HG03066 (cell line): ENCODE data around the gene MMAB.
A peak's percentile ranks its signal among the peaks of the same experiment; 100 is the strongest.

Source experiments
- ATAC-seq: cut with Tn5 transposase; IDR thresholded peaks from one replicate; pipeline ENCODE4 v1.9.1; 2021; ENCODE audit warnings: low read depth; ENCODE audit not compliant: unreplicated experiment

The MMAB gene

DNA sequence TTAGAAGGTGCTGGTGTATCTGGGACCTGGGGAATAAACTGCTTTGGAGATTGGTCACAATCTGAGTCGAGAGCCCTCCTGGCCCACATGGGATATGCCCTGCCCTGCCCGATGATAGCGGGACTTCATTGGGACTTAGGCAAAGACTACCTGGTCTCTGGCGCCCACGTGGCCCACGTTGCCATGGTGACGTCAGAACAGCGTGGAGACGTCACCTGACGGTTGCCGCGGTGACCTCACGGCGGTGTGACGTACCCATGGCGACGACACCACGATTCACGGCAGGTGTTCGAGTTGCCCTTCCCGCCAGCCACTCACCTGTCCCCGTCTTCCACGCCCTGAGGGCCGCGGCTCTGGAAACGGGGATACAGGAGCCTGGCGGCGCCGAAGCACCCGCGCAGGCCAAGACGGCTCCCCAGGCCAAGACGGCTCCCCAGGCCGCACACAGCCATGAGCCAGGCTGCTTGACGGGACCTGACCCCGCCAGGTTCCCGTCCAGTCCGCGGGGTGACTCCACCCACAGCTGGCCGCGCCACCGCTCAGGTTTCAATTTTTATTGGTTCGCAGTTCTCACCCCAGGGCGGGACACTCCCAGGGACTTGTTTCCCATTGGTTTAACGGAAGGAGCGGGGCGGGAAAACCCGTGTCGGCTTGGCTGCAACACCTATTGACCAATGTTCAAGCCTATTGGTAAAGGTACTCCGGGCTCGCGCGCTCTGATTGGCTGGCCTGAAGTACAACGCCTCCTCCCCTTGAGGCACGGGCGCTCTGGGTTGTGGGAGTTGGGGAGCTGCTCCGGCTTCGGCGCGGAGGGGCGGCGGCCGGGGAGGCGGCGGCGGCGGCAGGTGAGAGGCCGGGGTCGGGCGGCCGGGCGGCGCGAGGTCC lies at the start of gene MMAB, which contains the start of gene MVK:
Gene MMAB (minus strand): TSS at position 476 of the 885 bp plus-strand sequence. CDS start 24 bp downstream, at position 452.
Gene MVK (plus strand): TSS at position 766 of the 885 bp plus-strand sequence. CDS start 1,029 bp downstream, outside the sequence.
- peak; percentile 94 for ATAC-seq

DNA sequence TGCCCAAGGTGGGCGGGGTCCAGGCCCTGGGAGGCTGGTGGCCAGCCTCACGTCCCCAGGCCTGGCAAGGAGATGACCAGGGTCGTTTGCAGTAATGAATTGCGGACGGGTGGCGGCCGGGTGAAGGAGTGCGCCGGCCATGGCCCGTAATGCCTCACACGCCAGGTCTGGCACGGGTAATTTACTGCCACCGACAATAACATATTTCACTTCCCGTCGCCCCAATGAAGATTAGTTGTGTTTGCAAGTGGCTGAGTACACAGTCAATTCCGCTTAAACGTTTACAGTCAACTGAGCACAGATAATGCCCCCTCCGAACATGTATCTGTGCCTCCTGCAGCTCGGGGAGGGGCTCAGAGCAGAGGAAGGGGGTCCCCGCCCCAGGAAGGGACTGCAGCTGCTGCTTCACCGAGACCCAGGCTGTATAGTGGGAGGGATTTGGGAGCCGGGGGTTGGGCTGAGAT lies 48.6 kb upstream of the MMAB start:
- no peak for ATAC-seq

- no peak for ATAC-seq
Measured at GRCh38 chr12:109621211-109621694, 47.9 kb upstream of the MMAB start.

DNA sequence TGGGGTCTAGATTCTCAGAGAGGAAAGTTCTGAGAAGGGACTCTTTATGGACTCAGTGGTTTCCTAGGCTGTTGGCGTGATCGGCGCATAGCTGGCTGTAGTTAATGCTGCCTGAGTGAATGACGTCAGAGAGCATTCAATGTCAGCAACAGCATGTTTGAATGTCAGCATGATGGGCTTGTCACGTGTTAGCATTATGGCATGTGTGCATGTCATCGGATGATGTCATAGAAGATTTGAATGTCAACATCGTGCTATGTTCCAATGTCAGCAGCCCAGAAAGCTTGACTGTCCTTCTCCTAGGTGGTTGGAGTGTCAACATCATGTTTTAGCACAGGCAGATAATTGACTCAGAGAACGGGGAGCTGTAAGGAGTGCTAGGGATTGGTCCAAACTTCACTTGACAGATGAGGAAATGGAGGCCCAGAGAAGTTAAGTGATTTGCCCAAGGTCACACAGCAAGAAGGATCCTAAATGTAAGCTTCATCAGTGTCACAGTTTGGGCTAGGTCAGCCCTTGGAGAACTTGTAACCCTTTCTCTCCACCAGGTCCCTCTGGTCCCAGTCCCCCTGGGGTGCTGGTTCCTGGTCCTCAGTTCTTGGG lies 45.8 kb upstream of the MMAB start:
- no peak for ATAC-seq

DNA sequence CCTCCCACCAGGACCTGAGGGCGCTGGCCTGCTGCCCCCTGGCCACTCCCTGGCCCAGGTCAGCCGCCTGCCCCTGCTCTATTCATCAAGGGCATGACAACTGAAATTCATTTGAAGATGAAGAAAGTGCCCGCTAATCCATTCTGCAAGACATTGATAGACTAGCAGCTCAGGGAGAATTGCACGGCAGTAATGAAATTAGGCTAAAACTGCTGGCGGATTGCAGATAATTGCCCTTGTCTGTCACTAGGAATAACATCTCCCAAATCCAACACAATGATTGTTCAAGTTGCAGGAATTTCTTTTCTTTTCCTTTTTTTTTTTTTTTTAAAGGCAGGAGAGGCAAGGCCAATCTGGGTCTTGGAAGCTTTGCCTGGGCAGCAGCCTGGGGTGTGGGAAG lies 44.8 kb upstream of the MMAB start:
- ATAC-seq = no peak

GRCh38 chr12:109617491-109617890 lies 44.2 kb upstream of the MMAB start:
- no peak for ATAC-seq

- ATAC-seq = no peak
Measured at GRCh38 chr12:109615556-109616229, 42.4 kb upstream of the MMAB start.

GRCh38 chr12:109613649-109614455 lies 40.5 kb upstream of the MMAB start:
- no peak for ATAC-seq

DNA sequence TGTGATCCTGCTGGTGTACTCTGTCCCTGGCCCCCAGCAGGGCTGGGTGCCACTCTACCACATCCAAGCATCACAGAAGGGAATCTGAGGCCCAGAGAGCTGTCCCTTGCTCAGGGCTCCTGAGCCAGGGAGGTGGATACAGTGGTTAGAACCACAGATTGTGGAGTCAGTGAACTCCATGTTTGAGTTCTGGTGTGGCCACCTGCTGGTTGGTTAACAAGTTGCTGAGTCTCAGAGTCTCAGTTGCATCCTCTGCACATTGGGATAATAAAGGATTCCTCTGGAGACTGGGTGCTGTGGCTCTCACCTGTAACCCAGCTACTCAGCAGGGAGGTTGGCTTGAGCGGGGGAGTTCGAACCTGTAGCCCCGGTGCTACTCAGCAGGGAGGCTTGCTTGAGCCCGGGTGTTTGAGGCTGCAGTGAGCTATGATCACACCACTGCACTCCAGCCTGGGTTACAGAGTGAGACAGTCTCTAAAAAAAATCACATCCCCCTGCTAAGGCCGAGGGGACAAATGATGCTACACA lies 39.7 kb upstream of the MMAB start:
- no peak for ATAC-seq

DNA sequence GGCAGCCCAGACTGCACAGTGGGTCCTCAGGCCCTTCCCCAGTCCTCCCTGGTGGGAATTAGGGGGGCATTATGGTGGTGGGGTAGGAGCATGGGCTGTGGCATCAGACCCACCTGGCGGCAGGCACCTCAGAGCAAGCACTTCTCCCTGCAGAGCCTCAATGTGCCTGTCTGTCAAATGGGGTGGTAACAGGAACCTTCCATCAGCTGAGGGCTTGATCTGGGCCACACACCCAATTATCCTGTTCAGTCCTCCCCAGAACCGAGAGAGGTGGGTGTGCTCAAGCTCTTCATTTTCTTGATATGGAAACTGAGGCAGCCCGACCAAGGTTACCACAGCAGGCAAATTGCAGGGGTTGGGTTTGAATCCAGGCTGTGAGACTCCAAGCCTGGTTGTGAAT lies 38.7 kb upstream of the MMAB start:
- no peak for ATAC-seq

DNA sequence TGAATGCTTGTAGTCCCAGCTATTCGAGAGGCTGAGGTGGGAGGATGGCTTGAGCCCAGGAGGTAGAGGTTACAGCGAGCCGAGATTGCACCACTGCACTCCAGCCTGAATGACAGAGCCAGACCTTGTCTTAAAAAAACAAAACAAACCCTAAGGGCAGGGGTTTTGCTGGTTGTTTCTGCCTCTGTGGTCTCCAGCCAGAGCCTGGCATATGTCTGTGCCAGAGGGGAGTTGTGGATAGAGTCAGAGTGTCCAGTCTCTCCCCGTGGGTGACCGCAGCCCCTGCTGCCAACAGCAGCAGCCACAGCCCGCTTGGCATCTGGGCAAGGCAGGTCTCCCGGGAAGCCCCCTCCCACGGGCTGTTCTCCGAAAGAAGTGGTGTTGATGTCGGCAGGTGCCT lies 37.9 kb upstream of the MMAB start:
- ATAC-seq = no peak

GRCh38 chr12:109610523-109610922 lies 37.2 kb upstream of the MMAB start:
- ATAC-seq = no peak

- ATAC-seq = no peak
Measured at GRCh38 chr12:109609342-109609741, 36.0 kb upstream of the MMAB start.

DNA sequence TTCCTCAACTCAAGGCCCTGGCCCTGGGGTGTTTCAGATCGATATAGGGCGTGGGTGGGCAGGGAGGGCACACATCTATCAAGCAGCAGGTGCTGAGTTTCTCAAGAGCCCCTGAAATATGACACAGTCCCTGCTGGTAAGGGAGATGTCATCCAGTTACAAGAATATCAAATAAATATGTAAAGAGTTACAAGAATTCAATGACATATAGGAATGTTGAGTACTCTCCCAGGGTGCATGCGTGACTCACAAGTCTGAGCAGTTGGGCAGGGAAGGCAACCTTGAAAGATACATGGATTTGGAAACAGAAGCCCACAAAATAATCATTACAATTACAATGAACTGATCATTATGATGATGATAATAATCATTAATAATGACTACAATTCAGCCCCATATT lies 35.5 kb upstream of the MMAB start:
- ATAC-seq = no peak

GRCh38 chr12:109608270-109608669 lies 35.0 kb upstream of the MMAB start:
- ATAC-seq = no peak

- ATAC-seq = no peak
Measured at GRCh38 chr12:109607618-109608017, 34.3 kb upstream of the MMAB start.

- ATAC-seq = no peak
Measured at GRCh38 chr12:109606320-109607028, 33.2 kb upstream of the MMAB start.

- no peak for ATAC-seq
Measured at GRCh38 chr12:109605599-109606228, 32.4 kb upstream of the MMAB start.

GRCh38 chr12:109605016-109605415 lies 31.7 kb upstream of the MMAB start:
- ATAC-seq = no peak
